Brain microvascular endothelial cell (primary cell): ENCODE data around the gene MSX2.

Source experiments
- DNase-seq: peaks from one replicate; pipeline ENCODE4 v3.0.0-alpha.2; 2020
- H3K27ac ChIP-seq: fragments of 250-450 bp; sonication (Bioruptor Pico); 2 replicates; pipeline ENCODE4 v1.5.1; 2020; ENCODE audit warnings: mild to moderate bottlenecking, moderate library complexity
- H3K27me3 ChIP-seq: fragments of 250-450 bp; sonication (Bioruptor Pico); replicated peaks from 2 replicates; pipeline ENCODE4 v1.5.1; 2020; ENCODE audit warnings: mild to moderate bottlenecking
- H3K36me3 ChIP-seq: fragments of 250-450 bp; sonication (Bioruptor Pico); replicated peaks from 2 replicates; pipeline ENCODE4 v1.5.1; 2020; ENCODE audit warnings: mild to moderate bottlenecking
- H3K4me3 ChIP-seq: 2 replicates; pipeline ENCODE4 v1.5.1; 2011; ENCODE audit warnings: low read depth, mild to moderate bottlenecking, control low read depth, low read length, moderate library complexity
- in situ Hi-C: cut with HindIII; loops from 2 replicates; pipeline ENCODE4 v1.10.0; 2017; ENCODE audit warnings: low sequenced_read_pairs, low pct_ligation_motif_present
- TF ChIP-seq, protein P1 (sequence below): IDR thresholded peaks from 2 replicates; pipeline ENCODE4 v1.5.1; 2011; ENCODE audit warnings: low read depth, mild to moderate bottlenecking, moderate library complexity, low read length, control low read depth, inconsistent platforms; ENCODE audit errors: missing control alignments

Gene MSX2

DNA sequence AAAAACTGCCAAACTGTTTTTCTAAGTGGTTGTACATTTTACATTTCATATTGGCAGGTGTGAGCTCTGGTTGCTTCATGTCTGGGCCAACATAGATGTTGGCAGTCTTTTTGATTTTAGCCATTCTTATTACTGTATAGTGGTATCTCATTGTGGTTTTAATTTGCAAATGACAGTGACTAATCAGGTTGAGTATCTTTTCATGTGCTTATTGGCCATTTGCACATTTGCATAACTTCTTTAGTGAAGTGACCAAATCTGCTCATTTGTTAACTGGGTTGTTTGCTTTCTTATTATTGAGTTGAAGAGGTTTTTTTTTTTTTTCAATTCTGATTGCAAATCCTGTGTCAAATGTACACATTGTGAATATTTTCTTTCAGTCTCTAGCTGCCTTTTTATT lies 36.9 kb upstream of the MSX2 start:
- in situ Hi-C loops = no loop called here

DNA sequence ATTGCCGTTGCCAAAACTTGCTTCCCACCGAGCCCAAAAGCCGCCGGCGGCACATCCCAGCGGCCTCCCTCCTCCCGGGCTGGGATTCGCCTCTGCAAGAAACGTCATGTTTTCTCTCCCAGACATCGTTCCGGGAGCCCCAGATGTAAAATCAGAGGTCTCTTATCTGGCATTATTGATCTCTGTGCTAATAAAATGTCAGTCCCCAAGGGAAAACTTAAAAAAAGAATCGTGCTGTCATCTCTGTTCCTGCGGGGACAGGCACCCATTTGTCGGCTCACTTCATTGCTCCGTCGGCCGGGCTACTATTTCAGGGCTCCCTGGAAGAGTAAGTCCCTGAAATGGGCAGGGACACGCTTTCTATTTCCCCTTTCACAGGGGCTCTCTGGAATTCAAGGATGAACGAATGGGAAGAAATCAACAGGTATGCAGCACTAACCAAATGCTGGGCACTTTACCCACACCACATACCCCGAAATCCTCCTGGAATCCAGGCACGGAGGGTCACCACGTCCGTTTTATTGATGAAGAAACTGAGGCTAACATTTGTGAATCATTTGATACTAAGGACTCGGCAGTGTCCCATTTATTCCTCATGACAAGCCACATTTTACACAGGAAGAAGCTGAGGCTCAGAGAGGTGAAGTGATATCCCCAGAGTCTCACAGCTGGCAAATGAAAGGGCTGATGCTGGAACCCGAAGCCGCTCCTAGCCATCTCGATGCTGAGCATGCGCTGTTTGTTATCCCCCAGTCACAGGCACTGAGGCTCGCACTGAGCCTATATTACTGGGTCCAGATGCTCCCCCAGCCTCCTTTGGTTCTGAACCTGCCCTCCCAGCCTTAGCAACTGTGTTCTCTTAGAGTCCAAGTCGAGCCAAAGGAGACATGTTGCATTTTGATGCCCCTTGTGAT lies 35.7 kb upstream of the MSX2 start:
- Histone ChIP-seq H3K27me3 (peaks cover 11% of the 10 kb centered on the region), H3K4me3 (no peak overlapping the region), H3K27ac (no peak overlapping the region), H3K36me3 (no peaks in the 10 kb centered on the region)
- TF ChIP-seq, protein P1, sequence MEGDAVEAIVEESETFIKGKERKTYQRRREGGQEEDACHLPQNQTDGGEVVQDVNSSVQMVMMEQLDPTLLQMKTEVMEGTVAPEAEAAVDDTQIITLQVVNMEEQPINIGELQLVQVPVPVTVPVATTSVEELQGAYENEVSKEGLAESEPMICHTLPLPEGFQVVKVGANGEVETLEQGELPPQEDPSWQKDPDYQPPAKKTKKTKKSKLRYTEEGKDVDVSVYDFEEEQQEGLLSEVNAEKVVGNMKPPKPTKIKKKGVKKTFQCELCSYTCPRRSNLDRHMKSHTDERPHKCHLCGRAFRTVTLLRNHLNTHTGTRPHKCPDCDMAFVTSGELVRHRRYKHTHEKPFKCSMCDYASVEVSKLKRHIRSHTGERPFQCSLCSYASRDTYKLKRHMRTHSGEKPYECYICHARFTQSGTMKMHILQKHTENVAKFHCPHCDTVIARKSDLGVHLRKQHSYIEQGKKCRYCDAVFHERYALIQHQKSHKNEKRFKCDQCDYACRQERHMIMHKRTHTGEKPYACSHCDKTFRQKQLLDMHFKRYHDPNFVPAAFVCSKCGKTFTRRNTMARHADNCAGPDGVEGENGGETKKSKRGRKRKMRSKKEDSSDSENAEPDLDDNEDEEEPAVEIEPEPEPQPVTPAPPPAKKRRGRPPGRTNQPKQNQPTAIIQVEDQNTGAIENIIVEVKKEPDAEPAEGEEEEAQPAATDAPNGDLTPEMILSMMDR = no peak
- no peak for DNase-seq
- in situ Hi-C loops = no loop called here

More for the DNA sequence above, 36.9 kb upstream of the MSX2 start:
- TF ChIP-seq, protein P1 = no peak
- no peak overlapping the region for H3K4me3 ChIP-seq
- peaks cover 10% of the 10 kb centered on the region for H3K27me3 ChIP-seq
- DNase-seq = no peak
- H3K27ac ChIP-seq = no peak overlapping the region
- H3K36me3 ChIP-seq = no peaks in the 10 kb centered on the region

DNA sequence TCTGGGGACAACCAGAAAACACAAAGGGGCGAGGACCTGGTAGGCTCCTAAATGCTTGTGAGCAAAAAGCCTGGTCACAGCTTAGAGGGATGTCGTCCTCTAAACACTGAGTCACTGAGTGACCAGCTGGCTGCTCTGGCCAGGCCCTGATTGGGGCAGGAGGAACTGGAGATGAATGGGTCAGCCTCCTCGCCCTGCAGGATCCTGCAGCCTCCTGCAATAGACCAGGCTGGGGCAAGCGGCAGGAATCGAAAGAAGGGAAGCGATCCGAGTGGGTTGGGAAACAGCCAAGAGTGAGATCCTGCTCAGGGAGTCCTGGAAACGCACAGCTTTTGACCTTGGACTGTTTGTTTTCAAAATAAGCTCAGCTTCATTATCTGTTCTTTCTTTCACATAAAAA lies 34.1 kb upstream of the MSX2 start:
- H3K27me3 ChIP-seq = peaks cover 12% of the 10 kb centered on the region
- in situ Hi-C loops = no loop called here
- no peak overlapping the region for H3K4me3 ChIP-seq
- no peak for DNase-seq
- H3K27ac ChIP-seq = no peak overlapping the region
- H3K36me3 ChIP-seq = no peaks in the 10 kb centered on the region
- TF ChIP-seq, protein P1 = no peak

DNA sequence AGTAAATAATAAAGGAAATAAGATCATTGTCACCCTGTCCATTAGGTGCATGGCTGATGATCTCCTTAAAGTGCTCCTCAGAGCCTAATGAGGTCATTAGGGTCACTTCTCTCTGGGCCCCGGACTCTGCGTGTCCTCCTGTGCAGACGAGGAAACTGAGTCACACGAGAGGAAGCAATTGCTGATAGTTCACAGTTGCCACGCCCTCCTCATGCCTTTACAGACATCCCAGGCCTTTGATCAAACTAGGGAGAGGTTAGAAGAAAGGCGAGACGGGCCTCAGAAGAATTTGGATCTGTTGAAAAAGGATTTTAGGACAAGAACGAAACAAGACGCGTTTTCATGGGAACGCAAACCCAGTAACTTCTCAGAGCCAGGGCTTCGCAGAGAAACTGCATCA lies 32.0 kb upstream of the MSX2 start:
- no peak for DNase-seq
- H3K27me3 ChIP-seq = peaks cover 12% of the 10 kb centered on the region

DNA sequence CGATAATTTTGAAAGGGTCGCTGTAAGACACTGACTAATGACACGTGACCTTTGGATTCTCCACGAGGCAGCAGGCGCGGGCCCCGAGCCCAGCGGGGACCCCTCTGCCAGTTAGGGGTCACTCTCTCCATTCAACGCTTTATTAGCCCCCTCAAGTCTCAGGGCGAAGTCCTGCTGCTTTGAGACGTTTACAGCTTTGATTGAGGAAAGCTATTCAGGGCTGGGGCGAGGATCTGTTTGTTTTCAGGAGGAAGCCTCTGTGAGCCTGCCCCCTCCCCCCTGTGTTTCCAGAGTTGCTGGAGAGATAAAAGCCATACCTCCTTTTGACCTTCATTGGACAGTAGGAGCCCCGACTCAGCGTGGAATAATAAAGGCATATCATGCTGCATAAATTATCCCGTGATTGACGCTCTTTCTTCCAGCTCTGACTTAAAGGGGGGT lies 31.4 kb upstream of the MSX2 start:
- Histone ChIP-seq H3K36me3 (no peaks in the 10 kb centered on the region), H3K27ac (no peak overlapping the region), H3K27me3 (peaks cover 12% of the 10 kb centered on the region), H3K4me3 (no peak overlapping the region)
- TF ChIP-seq, protein P1 = no peak
- DNase-seq = no peak
- in situ Hi-C loops = no loop called here

More for the DNA sequence above, 32.0 kb upstream of the MSX2 start:
- no peak overlapping the region for H3K4me3 ChIP-seq
- in situ Hi-C loops = no loop called here
- H3K27ac ChIP-seq = no peak overlapping the region
- no peaks in the 10 kb centered on the region for H3K36me3 ChIP-seq
- TF ChIP-seq, protein P1 = no peak
